Mesendoderm (in vitro differentiated cells): ENCODE measurements around the gene SIX3.

Experiments used
- DNase-seq: peaks from one replicate; pipeline ENCODE4 v3.0.0; 2013
- H2AK5ac ChIP-seq: 2 replicates; pipeline ENCODE4 v1.6.1; 2013; ENCODE audit warnings: low read length, inconsistent platforms
- H2BK120ac ChIP-seq: 2 replicates; pipeline ENCODE4 v1.6.1; 2013; ENCODE audit warnings: low read depth, mild to moderate bottlenecking, low read length, moderate library complexity, mixed read lengths
- H2BK15ac ChIP-seq: replicated peaks from 2 replicates; pipeline ENCODE4 v1.6.1; 2013; ENCODE audit warnings: low read depth, mild to moderate bottlenecking, moderate library complexity
- H2BK5ac ChIP-seq: 2 replicates; pipeline ENCODE4 v1.6.1; 2013; ENCODE audit warnings: low read length, inconsistent platforms
- H3K18ac ChIP-seq: 2 replicates; pipeline ENCODE4 v1.6.1; 2013; ENCODE audit warnings: mild to moderate bottlenecking, low read length, mixed read lengths
- H3K23ac ChIP-seq: one replicate; pipeline ENCODE4 v1.6.1; 2013; ENCODE audit warnings: low read length
- H3K27ac ChIP-seq: 2 replicates; pipeline ENCODE4 v1.5.1; 2013; ENCODE audit warnings: low read depth, mild to moderate bottlenecking, inconsistent platforms, low read length, moderate library complexity
- H3K27me3 ChIP-seq: 2 replicates; pipeline ENCODE4 v1.6.1; 2013; ENCODE audit warnings: low read length, control low read depth, mild to moderate bottlenecking, inconsistent platforms; ENCODE audit not compliant: insufficient read depth, poor library complexity
- H3K36me3 ChIP-seq: 2 replicates; pipeline ENCODE4 v1.6.1; 2013; ENCODE audit warnings: low read length, inconsistent platforms; ENCODE audit not compliant: control insufficient read depth, insufficient read depth
- H3K4ac ChIP-seq: one replicate; pipeline ENCODE4 v1.6.1; 2013; ENCODE audit warnings: low read depth, mild to moderate bottlenecking, low read length, moderate library complexity
- H3K4me1 ChIP-seq: 2 replicates; pipeline ENCODE4 v1.6.1; 2013; ENCODE audit warnings: low read depth, low read length, inconsistent platforms; ENCODE audit not compliant: control insufficient read depth
- H3K4me2 ChIP-seq: 2 replicates; pipeline ENCODE4 v1.6.1; 2013; ENCODE audit warnings: low read length
- H3K4me3 ChIP-seq: 2 replicates; pipeline ENCODE4 v1.5.1; 2013; ENCODE audit warnings: mild to moderate bottlenecking, low read length
- H3K56ac ChIP-seq: one replicate; pipeline ENCODE4 v1.6.1; 2013; ENCODE audit warnings: low read length
- H3K79me1 ChIP-seq: 2 replicates; pipeline ENCODE4 v1.6.1; 2013; ENCODE audit warnings: low read length, inconsistent platforms
- H3K79me2 ChIP-seq: 2 replicates; pipeline ENCODE4 v1.6.1; 2013; ENCODE audit warnings: mild to moderate bottlenecking, low read length; ENCODE audit not compliant: control insufficient read depth, insufficient read depth
- H3K9ac ChIP-seq: 2 replicates; pipeline ENCODE4 v1.6.1; 2013; ENCODE audit warnings: low read length, inconsistent platforms
- H4K5ac ChIP-seq: one replicate; pipeline ENCODE4 v1.6.1; 2013; ENCODE audit warnings: low read length
- H4K8ac ChIP-seq: one replicate; pipeline ENCODE4 v1.6.1; 2013; ENCODE audit warnings: low read depth, mild to moderate bottlenecking, control low read depth, low read length, moderate library complexity
- WGBS: extraction: QIAGEN DNeasy Blood & Tissue Kit; methylation state at CpG from one replicate; pipeline ENCODE4 v1.1.7; 2013; ENCODE audit warnings: low lambda C conversion rate, missing lambda C conversion rate; ENCODE audit not compliant: insufficient coverage; ENCODE audit errors: extremely low coverage; 5-methylcytosine and 5-hydroxymethylcytosine counted together

Gene SIX3

DNA sequence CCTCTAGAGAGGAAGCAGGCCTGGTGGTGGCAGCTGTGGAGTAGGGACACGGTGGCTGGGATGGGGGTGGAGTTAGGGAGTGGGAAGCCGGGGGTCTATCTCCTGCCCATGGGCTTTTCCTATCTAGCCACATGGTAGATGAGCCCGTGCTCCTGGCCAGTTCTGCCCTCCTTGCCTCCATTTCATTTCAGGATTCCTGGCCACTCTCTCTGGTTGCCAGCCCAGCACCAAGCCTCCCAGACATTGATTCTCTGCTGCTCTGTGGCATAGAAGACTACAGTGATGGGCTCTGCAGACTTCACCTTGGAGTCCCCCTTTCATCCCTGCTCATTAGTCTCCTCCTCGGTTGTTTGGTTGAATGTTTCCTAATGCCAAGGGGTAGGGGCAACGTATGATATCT is 19.4 kb downstream of the SIX3 start:
- H2BK5ac ChIP-seq = no peak overlapping the region
- no peaks in the 10 kb centered on the region for H3K79me2 ChIP-seq
- peaks cover 2% of the 10 kb centered on the region for H3K27me3 ChIP-seq
- no CpG with 5 or more reads among the region's 5 CpGs for WGBS
- no peak overlapping the region for H4K5ac ChIP-seq
- no peak overlapping the region for H2BK15ac ChIP-seq
- no peaks in the 10 kb centered on the region for H3K79me1 ChIP-seq
- no peak overlapping the region for H3K27ac ChIP-seq
- H3K4me3 ChIP-seq = no peak overlapping the region
- H3K4ac ChIP-seq = no peak overlapping the region
- no peak overlapping the region for H3K18ac ChIP-seq
- H3K56ac ChIP-seq = no peak overlapping the region
- DNase-seq = no peak
- H3K4me1 ChIP-seq = no peaks in the 10 kb centered on the region
- H3K4me2 ChIP-seq = no peak overlapping the region
- no peak overlapping the region for H3K9ac ChIP-seq
- H3K23ac ChIP-seq = no peak overlapping the region
- no peaks in the 10 kb centered on the region for H3K36me3 ChIP-seq
- H2BK120ac ChIP-seq = no peak overlapping the region
- H4K8ac ChIP-seq = no peak overlapping the region
- no peak overlapping the region for H2AK5ac ChIP-seq

DNA sequence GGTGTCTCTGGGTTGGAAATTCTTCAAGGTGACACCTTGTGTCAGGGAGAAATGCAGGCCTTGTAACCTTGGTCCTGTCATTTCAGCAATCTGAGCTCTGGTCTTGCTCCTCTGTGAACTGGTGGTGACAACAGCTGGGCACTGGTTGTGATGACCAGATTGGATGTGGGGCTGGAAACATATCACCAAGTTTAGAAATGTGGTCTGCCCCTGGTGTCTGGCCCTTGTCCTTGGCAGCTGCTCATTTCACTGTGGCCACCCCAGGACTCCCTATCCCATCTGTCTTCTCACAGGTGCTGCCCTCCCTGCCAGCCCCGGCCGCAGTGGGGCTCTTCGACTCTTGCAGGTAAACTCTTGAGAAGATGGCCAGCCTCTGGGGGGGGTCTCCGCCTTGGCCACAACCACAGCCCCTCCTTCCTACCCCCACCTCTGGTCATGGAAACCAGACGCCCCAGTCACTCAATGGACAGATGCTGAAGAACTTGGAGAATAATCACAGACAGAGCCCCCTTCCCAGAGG is 20.7 kb downstream of the SIX3 start:
- Histone ChIP-seq H4K8ac (no peak overlapping the region), H3K9ac (no peak overlapping the region), H3K18ac (no peak overlapping the region), H3K27me3 (no peaks in the 10 kb centered on the region), H3K4me1 (no peaks in the 10 kb centered on the region), H3K79me1 (no peaks in the 10 kb centered on the region), H3K23ac (no peak overlapping the region), H2BK15ac (no peak overlapping the region), H3K4me2 (no peak overlapping the region), H3K4me3 (no peak overlapping the region), H3K56ac (no peak overlapping the region), H4K5ac (no peak overlapping the region), H2BK120ac (no peak overlapping the region), H3K27ac (no peak overlapping the region), H2AK5ac (no peak overlapping the region), H3K36me3 (no peaks in the 10 kb centered on the region), H2BK5ac (no peak overlapping the region), H3K79me2 (no peaks in the 10 kb centered on the region), H3K4ac (no peak overlapping the region)
- DNase-seq = no peak
- no CpG with 5 or more reads among the region's 5 CpGs for WGBS

DNA sequence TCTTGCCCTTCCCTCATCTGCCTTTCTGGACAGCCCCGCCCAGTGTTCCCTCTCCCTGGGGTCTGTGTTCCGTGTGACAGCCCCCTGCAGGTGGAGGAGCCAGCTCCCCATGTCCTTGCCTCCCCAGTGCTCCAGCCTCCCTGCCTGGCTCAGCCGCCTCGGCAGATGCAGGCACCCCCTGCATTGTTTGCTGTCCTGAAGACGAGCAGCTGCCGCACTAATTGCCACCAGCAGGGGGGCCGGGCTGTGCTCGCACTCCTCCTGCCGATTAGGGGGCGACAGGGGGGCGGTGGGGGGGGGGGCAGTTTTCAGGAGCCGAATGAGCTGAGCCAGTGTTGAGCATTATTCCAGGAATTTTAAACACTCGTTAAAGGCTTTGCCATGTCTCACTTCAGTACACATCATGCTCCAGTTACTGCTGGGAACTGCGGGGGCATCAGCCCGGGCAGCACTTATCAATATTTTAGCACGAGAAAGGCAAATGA is 23.3 kb downstream of the SIX3 start:
- no peak overlapping the region for H2BK15ac ChIP-seq
- no peaks in the 10 kb centered on the region for H3K27me3 ChIP-seq
- no peaks in the 10 kb centered on the region for H3K4me1 ChIP-seq
- H3K36me3 ChIP-seq = no peaks in the 10 kb centered on the region
- H3K27ac ChIP-seq = no peak overlapping the region
- H2BK120ac ChIP-seq = no peak overlapping the region
- no peak overlapping the region for H2BK5ac ChIP-seq
- no peak overlapping the region for H3K4me2 ChIP-seq
- DNase-seq = peak; percentile 55
- no peak overlapping the region for H2AK5ac ChIP-seq
- no peak overlapping the region for H4K8ac ChIP-seq
- H3K9ac ChIP-seq = no peak overlapping the region
- H3K4me3 ChIP-seq = no peak overlapping the region
- no peaks in the 10 kb centered on the region for H3K79me1 ChIP-seq
- H3K4ac ChIP-seq = no peak overlapping the region
- H3K79me2 ChIP-seq = no peaks in the 10 kb centered on the region
- no peak overlapping the region for H3K56ac ChIP-seq
- no peak overlapping the region for H4K5ac ChIP-seq
- WGBS = no CpG with 5 or more reads among the region's 16 CpGs
- H3K23ac ChIP-seq = no peak overlapping the region
- H3K18ac ChIP-seq = no peak overlapping the region

DNA sequence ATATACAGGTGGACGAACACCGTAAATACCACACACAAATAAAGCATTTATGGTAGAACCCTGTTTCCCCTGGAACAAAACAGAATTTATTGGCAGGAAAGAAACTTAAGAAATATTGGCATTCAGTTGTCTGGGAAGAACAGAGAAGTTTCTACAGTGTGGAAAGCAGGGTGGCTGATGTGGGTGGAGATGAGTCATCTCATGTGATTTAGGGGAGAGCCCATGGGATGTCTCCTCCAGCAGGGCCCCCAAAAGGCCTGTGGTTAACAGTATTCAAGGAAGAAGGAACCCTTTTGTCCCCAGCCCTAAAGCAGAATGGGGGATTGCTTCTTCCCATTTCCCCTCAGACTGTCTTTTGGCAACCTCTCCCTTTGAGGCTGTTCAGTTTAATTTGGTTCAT is 24.2 kb downstream of the SIX3 start:
- WGBS = no CpG with 5 or more reads among the region's 2 CpGs
- no peak overlapping the region for H3K4me3 ChIP-seq
- no peak overlapping the region for H2BK120ac ChIP-seq
- H3K4me1 ChIP-seq = no peaks in the 10 kb centered on the region
- no peak overlapping the region for H3K56ac ChIP-seq
- no peak overlapping the region for H3K9ac ChIP-seq
- DNase-seq = no peak
- no peak overlapping the region for H3K23ac ChIP-seq
- H3K27ac ChIP-seq = no peak overlapping the region
- H4K5ac ChIP-seq = no peak overlapping the region
- H3K4ac ChIP-seq = no peak overlapping the region
- no peak overlapping the region for H2AK5ac ChIP-seq
- no peaks in the 10 kb centered on the region for H3K27me3 ChIP-seq
- no peak overlapping the region for H2BK15ac ChIP-seq
- no peak overlapping the region for H4K8ac ChIP-seq
- no peak overlapping the region for H2BK5ac ChIP-seq
- no peaks in the 10 kb centered on the region for H3K79me2 ChIP-seq
- no peaks in the 10 kb centered on the region for H3K79me1 ChIP-seq
- H3K18ac ChIP-seq = no peak overlapping the region
- H3K36me3 ChIP-seq = no peaks in the 10 kb centered on the region
- no peak overlapping the region for H3K4me2 ChIP-seq

DNA sequence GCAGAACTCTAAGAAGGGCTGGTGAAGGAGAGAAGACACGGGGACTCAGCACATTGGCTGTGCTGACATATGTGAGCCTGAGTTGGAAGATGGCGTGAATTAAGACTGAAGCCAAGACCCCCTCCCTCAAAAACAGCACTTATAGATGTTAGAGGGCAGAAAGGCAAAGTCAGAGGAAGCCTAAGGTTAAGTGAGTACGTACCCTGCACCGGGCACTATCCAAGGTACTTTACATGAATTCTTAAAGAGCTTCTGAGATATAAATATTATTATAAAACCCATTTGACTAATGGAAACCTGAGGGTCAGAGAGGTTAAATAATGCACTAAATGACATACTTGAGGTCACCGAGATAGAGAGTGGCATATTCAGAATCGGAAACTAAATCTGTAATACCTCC is 25.6 kb downstream of the SIX3 start:
- Histone ChIP-seq H4K8ac (no peak overlapping the region), H3K79me2 (no peaks in the 10 kb centered on the region), H3K4me1 (no peaks in the 10 kb centered on the region), H3K27me3 (no peaks in the 10 kb centered on the region), H3K56ac (no peak overlapping the region), H2BK5ac (no peak overlapping the region), H3K9ac (no peak overlapping the region), H3K79me1 (no peaks in the 10 kb centered on the region), H4K5ac (no peak overlapping the region), H3K18ac (no peak overlapping the region), H3K4ac (no peak overlapping the region), H3K36me3 (no peaks in the 10 kb centered on the region), H3K4me3 (no peak overlapping the region), H3K23ac (no peak overlapping the region), H2BK15ac (no peak overlapping the region), H2AK5ac (no peak overlapping the region), H2BK120ac (no peak overlapping the region), H3K27ac (no peak overlapping the region), H3K4me2 (no peak overlapping the region)
- DNase-seq = no peak
- no CpG with 5 or more reads among the region's 6 CpGs for WGBS

DNA sequence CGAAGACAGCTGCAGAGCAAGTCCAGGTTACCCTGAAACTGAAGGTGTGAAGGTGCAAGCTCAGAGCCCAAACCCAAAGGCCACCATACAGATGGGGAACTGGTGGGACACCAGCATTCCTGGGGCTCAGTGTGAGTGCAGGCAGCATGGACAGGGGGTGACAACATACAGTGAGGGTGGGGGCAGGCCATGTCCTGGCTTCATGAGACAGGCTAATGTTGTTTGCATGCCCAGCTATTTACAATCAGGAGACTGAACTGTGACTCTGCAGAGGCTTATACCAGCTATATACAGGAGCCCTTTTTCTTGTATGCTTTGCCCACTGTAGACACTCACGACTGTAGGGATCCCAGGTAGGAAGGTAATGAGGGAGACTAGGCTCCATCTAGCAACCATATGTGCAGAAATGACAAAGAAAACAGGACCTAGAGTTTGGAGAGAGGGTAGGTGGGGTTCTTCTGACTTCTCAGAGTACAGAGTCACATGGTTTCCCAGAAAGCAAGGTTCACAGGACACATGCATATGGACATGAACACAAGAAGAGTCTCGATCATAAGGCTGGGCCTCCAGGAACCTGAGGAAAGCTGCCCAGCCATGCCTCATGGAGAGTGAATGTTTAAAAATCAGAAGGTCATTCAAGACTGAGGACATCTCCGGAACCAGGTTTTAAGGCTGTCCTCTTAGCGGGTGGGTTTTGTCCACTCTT is 26.4 kb downstream of the SIX3 start:
- no peak overlapping the region for H2BK15ac ChIP-seq
- no peak overlapping the region for H3K23ac ChIP-seq
- no peak overlapping the region for H3K27ac ChIP-seq
- H3K79me2 ChIP-seq = no peaks in the 10 kb centered on the region
- no peak overlapping the region for H2AK5ac ChIP-seq
- no peak overlapping the region for H3K56ac ChIP-seq
- no peak overlapping the region for H3K4me2 ChIP-seq
- no CpG with 5 or more reads among the region's 5 CpGs for WGBS
- H3K18ac ChIP-seq = no peak overlapping the region
- H3K4ac ChIP-seq = no peak overlapping the region
- no peaks in the 10 kb centered on the region for H3K27me3 ChIP-seq
- no peak for DNase-seq
- H3K4me3 ChIP-seq = no peak overlapping the region
- H3K4me1 ChIP-seq = no peaks in the 10 kb centered on the region
- H4K5ac ChIP-seq = no peak overlapping the region
- no peaks in the 10 kb centered on the region for H3K79me1 ChIP-seq
- H4K8ac ChIP-seq = no peak overlapping the region
- no peak overlapping the region for H2BK5ac ChIP-seq
- no peak overlapping the region for H2BK120ac ChIP-seq
- no peak overlapping the region for H3K9ac ChIP-seq
- no peaks in the 10 kb centered on the region for H3K36me3 ChIP-seq
